ENCODE measurements around the gene FBN1. TPM values are rescaled to one million over a fixed set of nuclear protein-coding genes. Genes with fewer than 3 reads are reported as not detected.

FBN1 gene
- total RNA-seq, 1 experiment from 2014 or later: 1.1 TPM

- TF ChIP-seq CTCF (IDR thresholded peaks at IDR 0.05; ENCODE audit: unreplicated experiment): no peak
- H3K27me3 Mint-ChIP-seq (ENCODE audit: unreplicated experiment): no peaks in the 10 kb centered on the region
- intact Hi-C loops (cut with micrococcal nuclease; ENCODE audit: unreplicated experiment): no loop called here
- no peak overlapping the region for H3K4me3 Mint-ChIP-seq (ENCODE audit: low read depth, unreplicated experiment)
- no TSS peak for BruUV-seq (replicated peaks)
- H3K36me3 Mint-ChIP-seq (ENCODE audit: insufficient read depth, unreplicated experiment): no peaks in the 10 kb centered on the region
- no peak for DNase-seq
- H3K27ac Mint-ChIP-seq (ENCODE audit: unreplicated experiment): no peak overlapping the region
- CTCF ChIA-PET: no interaction called here
- H3K4me1 Mint-ChIP-seq (ENCODE audit: low read depth, unreplicated experiment): no peaks in the 10 kb centered on the region
- no peaks in the 10 kb centered on the region for H3K9me3 Mint-ChIP-seq (ENCODE audit: low read depth, unreplicated experiment)
Observed at GRCh38 chr15:48458876-48459275, 186.6 kb downstream of the FBN1 start.

GRCh38 chr15:48456134-48456533 lies 189.4 kb downstream of the FBN1 start:
- BruUV-seq (replicated peaks): no TSS peak
- DNase-seq: no peak
- intact Hi-C loops (cut with micrococcal nuclease; ENCODE audit: unreplicated experiment): no loop called here
- Mint-ChIP-seq H3K27me3 (ENCODE audit: unreplicated experiment) (no peaks in the 10 kb centered on the region), H3K27ac (ENCODE audit: unreplicated experiment) (no peak overlapping the region), H3K4me1 (ENCODE audit: low read depth, unreplicated experiment) (no peaks in the 10 kb centered on the region), H3K9me3 (ENCODE audit: low read depth, unreplicated experiment) (no peaks in the 10 kb centered on the region), H3K4me3 (ENCODE audit: low read depth, unreplicated experiment) (no peak overlapping the region), H3K36me3 (ENCODE audit: insufficient read depth, unreplicated experiment) (no peaks in the 10 kb centered on the region)
- TF ChIP-seq CTCF (IDR thresholded peaks at IDR 0.05; ENCODE audit: unreplicated experiment): no peak
- CTCF ChIA-PET: interaction anchor here (0.7 kb wide), 1 partner anchor 16 kb away, joined by 4 read pairs; no protein-coding TSS in a partner anchor

DNA sequence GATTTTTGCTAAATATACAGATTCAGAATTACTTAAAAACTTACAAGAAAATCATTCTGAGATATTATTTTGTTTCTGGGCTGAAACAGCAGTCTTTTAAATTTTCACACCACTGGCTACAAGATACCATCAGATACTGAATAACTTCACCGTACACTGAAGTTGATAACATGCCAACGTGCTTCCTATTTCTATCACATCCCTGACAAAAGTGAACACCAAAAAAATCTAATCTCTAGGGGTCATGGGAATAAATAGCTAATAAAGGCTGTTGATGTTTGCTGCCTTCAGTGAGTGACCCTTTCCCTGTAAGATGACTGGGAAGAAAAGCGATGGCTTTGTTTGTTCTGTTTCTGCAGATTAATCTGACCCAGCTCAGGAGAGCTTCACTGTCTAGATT lies 193.8 kb downstream of the FBN1 start:
- no peak overlapping the region for H3K4me3 Mint-ChIP-seq (ENCODE audit: low read depth, unreplicated experiment)
- H3K27me3 Mint-ChIP-seq (ENCODE audit: unreplicated experiment): no peaks in the 10 kb centered on the region
- H3K27ac Mint-ChIP-seq (ENCODE audit: unreplicated experiment): no peak overlapping the region
- no peaks in the 10 kb centered on the region for H3K9me3 Mint-ChIP-seq (ENCODE audit: low read depth, unreplicated experiment)
- intact Hi-C loops (cut with micrococcal nuclease; ENCODE audit: unreplicated experiment): no loop called here
- no peaks in the 10 kb centered on the region for H3K4me1 Mint-ChIP-seq (ENCODE audit: low read depth, unreplicated experiment)
- no TSS peak for BruUV-seq (replicated peaks)
- no peaks in the 10 kb centered on the region for H3K36me3 Mint-ChIP-seq (ENCODE audit: insufficient read depth, unreplicated experiment)
- CTCF ChIA-PET: no interaction called here
- TF ChIP-seq CTCF (IDR thresholded peaks at IDR 0.05; ENCODE audit: unreplicated experiment): no peak
- DNase-seq: no peak

DNA sequence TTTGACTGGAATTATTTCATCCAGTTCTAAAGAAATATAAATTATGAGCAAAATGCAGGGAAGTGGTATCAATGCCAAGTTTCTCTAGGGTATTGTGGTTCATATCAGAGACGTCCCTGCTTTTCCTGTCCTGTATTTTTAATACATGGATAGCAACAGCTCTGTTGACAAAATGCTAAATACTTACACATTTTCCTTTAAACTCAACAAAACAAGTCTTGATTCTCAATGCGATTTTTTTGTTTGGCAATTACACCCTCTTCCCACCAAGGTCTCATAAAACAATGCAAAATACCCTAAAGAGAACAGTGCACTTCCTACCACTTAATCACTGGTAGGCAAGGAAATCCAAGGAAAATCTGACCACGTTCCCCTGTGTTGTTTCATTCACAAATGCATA lies 194.3 kb downstream of the FBN1 start:
- Mint-ChIP-seq H3K4me3 (ENCODE audit: low read depth, unreplicated experiment) (no peak overlapping the region), H3K9me3 (ENCODE audit: low read depth, unreplicated experiment) (no peaks in the 10 kb centered on the region), H3K36me3 (ENCODE audit: insufficient read depth, unreplicated experiment) (no peaks in the 10 kb centered on the region), H3K27me3 (ENCODE audit: unreplicated experiment) (no peaks in the 10 kb centered on the region), H3K27ac (ENCODE audit: unreplicated experiment) (no peak overlapping the region), H3K4me1 (ENCODE audit: low read depth, unreplicated experiment) (no peaks in the 10 kb centered on the region)
- DNase-seq: no peak
- intact Hi-C loops (cut with micrococcal nuclease; ENCODE audit: unreplicated experiment): no loop called here
- BruUV-seq (replicated peaks): no TSS peak
- TF ChIP-seq CTCF (IDR thresholded peaks at IDR 0.05; ENCODE audit: unreplicated experiment): no peak
- CTCF ChIA-PET: no interaction called here

DNA sequence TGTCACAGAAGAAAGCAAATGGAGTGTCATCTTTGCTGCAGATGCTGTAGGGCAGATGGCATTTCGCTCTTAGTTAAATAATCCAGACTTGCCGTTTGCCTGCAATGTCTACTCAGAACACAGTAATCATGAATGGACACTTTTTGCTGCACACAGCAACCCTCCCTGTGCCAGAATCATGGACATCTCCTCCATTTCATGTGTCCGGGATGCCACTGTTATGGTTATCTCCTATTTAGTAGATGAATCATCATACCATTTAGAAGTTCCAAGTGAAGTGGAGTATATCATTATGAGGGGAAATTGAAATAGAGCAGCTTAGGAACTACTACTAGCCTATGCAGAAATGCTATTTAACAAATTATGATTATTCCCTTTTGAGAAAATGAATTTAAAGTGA lies 195.8 kb downstream of the FBN1 start:
- Mint-ChIP-seq H3K4me3 (ENCODE audit: low read depth, unreplicated experiment) (no peak overlapping the region), H3K27me3 (ENCODE audit: unreplicated experiment) (no peaks in the 10 kb centered on the region), H3K4me1 (ENCODE audit: low read depth, unreplicated experiment) (no peaks in the 10 kb centered on the region), H3K27ac (ENCODE audit: unreplicated experiment) (no peak overlapping the region), H3K36me3 (ENCODE audit: insufficient read depth, unreplicated experiment) (no peaks in the 10 kb centered on the region), H3K9me3 (ENCODE audit: low read depth, unreplicated experiment) (no peaks in the 10 kb centered on the region)
- DNase-seq: no peak
- CTCF ChIA-PET: no interaction called here
- TF ChIP-seq CTCF (IDR thresholded peaks at IDR 0.05; ENCODE audit: unreplicated experiment): no peak
- intact Hi-C loops (cut with micrococcal nuclease; ENCODE audit: unreplicated experiment): no loop called here
- BruUV-seq (replicated peaks): no TSS peak
